ENCODE data around the gene RGS2.

Gene RGS2

GRCh38 chr1:192795916-192796618 is 12.8 kb upstream of the RGS2 start:
- no peaks in the 10 kb centered on the region for H3K27me3 ChIP-seq (ENCODE audit: low read depth, low read length)
- peaks cover 0 to 14% of the 10 kb centered on the region in 2 donors for H3K4me1 ChIP-seq (ENCODE audit: control insufficient read depth in 1 of 2, insufficient read depth in 2 of 2, low read length in 2 of 2)
- no peaks in the 10 kb centered on the region for H3K36me3 ChIP-seq (ENCODE audit: control insufficient read depth in 1 of 2, insufficient read depth in 2 of 2, low read length in 2 of 2)
- no peak overlapping the region for H3K4me3 ChIP-seq (ENCODE audit: low read depth in 1 of 2, low read length in 2 of 2)
- no peak overlapping the region for H3K27ac ChIP-seq (ENCODE audit: low read length)
- no peaks in the 10 kb centered on the region for H3K9me3 ChIP-seq (ENCODE audit: control insufficient read depth in 1 of 2, low read length in 2 of 2)

DNA sequence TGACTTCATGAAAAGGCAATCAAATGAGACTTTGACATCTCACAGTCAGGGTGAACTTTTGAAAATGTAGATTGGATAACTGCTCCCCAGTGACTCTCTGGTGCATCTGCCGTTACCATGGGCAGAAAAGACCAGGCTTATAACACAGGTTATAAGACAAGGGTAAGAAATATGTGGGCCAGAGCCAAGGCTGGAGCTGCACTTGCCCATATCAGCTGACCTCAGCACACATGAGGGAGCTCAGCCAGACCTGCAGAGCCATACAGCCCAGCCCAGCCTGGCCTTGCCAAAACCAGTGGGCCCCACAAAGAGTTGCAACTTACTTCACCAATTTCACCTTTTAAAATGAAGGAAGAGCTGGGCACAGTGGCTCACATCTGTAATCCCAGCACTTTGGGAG is 11.7 kb upstream of the RGS2 start:
- no peaks in the 10 kb centered on the region for H3K27me3 ChIP-seq (ENCODE audit: low read depth, low read length)
- H3K36me3 ChIP-seq (ENCODE audit: control insufficient read depth in 1 of 2, insufficient read depth in 2 of 2, low read length in 2 of 2), result no peaks in the 10 kb centered on the region
- no peaks in the 10 kb centered on the region for H3K9me3 ChIP-seq (ENCODE audit: control insufficient read depth in 1 of 2, low read length in 2 of 2)
- H3K27ac ChIP-seq (ENCODE audit: low read length), result no peak overlapping the region
- H3K4me3 ChIP-seq (ENCODE audit: low read depth in 1 of 2, low read length in 2 of 2), result no peak overlapping the region
- H3K4me1 ChIP-seq (ENCODE audit: control insufficient read depth in 1 of 2, insufficient read depth in 2 of 2, low read length in 2 of 2), result peaks cover 0 to 14% of the 10 kb centered on the region in 2 donors

DNA sequence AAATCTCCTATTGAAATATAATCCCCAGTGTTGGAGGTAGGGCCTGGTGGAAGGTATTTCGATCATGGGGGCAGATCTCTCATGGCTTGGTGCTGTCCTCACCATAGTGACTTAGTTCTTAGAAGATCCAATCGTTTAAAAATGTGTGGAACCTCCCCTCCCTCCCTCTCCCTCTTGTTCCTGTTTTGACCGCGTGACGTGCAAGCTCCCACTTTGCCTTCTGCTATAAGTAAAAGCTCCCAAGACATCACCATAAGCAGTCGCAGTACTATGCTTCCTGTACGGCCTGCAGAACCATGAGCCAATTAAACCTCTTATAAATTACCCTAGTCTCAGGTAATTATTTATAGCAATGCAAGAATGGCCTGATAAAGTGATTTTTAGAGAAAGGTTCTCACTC is 10.9 kb upstream of the RGS2 start:
- no peaks in the 10 kb centered on the region for H3K36me3 ChIP-seq (ENCODE audit: control insufficient read depth in 1 of 2, insufficient read depth in 2 of 2, low read length in 2 of 2)
- no peak overlapping the region for H3K27ac ChIP-seq (ENCODE audit: low read length)
- H3K4me1 ChIP-seq (ENCODE audit: control insufficient read depth in 1 of 2, insufficient read depth in 2 of 2, low read length in 2 of 2), result peaks cover 0 to 14% of the 10 kb centered on the region in 2 donors
- no peak overlapping the region for H3K4me3 ChIP-seq (ENCODE audit: low read depth in 1 of 2, low read length in 2 of 2)
- no peaks in the 10 kb centered on the region for H3K9me3 ChIP-seq (ENCODE audit: control insufficient read depth in 1 of 2, low read length in 2 of 2)
- H3K27me3 ChIP-seq (ENCODE audit: low read depth, low read length), result no peaks in the 10 kb centered on the region

DNA sequence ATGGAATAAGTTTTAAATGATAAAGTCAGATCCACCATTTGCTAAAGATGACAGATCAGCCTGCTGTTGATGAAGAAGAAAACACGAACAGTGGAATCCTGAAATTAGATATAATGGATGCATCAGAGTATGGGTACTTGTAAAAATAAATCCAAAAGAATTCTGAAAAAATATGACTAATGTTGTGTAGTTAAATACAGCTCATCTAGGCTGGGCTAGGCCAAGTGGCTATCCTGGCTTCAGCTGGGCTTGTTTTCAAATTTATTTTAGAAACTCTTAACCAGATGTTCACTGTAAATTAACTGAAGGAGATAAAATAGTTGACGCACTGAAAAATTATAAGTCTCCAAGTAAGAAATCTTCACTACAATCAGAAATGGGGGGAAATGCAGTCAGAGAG is 7.4 kb upstream of the RGS2 start:
- H3K27me3 ChIP-seq (ENCODE audit: low read depth, low read length), result no peaks in the 10 kb centered on the region
- H3K9me3 ChIP-seq (ENCODE audit: control insufficient read depth in 1 of 2, low read length in 2 of 2), result no peaks in the 10 kb centered on the region
- H3K4me3 ChIP-seq (ENCODE audit: low read depth in 1 of 2, low read length in 2 of 2), result no peak overlapping the region
- H3K27ac ChIP-seq (ENCODE audit: low read length), result no peak overlapping the region
- no peaks in the 10 kb centered on the region for H3K36me3 ChIP-seq (ENCODE audit: control insufficient read depth in 1 of 2, insufficient read depth in 2 of 2, low read length in 2 of 2)
- peaks cover 0 to 5% of the 10 kb centered on the region in 2 donors for H3K4me1 ChIP-seq (ENCODE audit: control insufficient read depth in 1 of 2, insufficient read depth in 2 of 2, low read length in 2 of 2)

- Histone ChIP-seq H3K27ac (ENCODE audit: low read length) (no peak overlapping the region), H3K4me3 (ENCODE audit: low read depth in 1 of 2, low read length in 2 of 2) (no peak overlapping the region), H3K27me3 (ENCODE audit: low read depth, low read length) (no peaks in the 10 kb centered on the region), H3K36me3 (ENCODE audit: control insufficient read depth in 1 of 2, insufficient read depth in 2 of 2, low read length in 2 of 2) (no peaks in the 10 kb centered on the region), H3K4me1 (ENCODE audit: control insufficient read depth in 1 of 2, insufficient read depth in 2 of 2, low read length in 2 of 2) (peaks cover 5 to 7% of the 10 kb centered on the region in 2 donors), H3K9me3 (ENCODE audit: control insufficient read depth in 1 of 2, low read length in 2 of 2) (no peaks in the 10 kb centered on the region)
Measured at GRCh38 chr1:192802406-192802805, 6.4 kb upstream of the RGS2 start.

DNA sequence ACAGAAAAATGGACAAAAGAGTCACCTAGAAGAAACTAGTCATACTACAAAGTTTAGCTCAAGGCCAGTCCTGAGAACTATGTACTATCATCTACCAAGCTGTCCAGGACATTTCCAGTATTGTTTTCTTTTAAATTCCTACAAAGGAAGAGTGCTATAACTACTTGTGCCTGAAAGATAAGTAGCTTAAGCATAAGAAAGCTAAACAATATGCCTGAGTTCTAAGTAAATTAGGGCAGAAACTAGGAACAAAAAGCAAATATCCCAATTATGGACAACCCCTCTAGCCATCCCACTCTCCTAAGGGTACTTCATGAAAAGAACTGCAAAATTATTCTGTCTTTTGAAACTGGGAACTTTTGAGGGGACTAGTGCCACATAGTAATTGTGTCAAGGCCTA is 5.3 kb upstream of the RGS2 start:
- no peaks in the 10 kb centered on the region for H3K36me3 ChIP-seq (ENCODE audit: control insufficient read depth in 1 of 2, insufficient read depth in 2 of 2, low read length in 2 of 2)
- H3K9me3 ChIP-seq (ENCODE audit: control insufficient read depth in 1 of 2, low read length in 2 of 2), result no peaks in the 10 kb centered on the region
- H3K4me1 ChIP-seq (ENCODE audit: control insufficient read depth in 1 of 2, insufficient read depth in 2 of 2, low read length in 2 of 2), result peaks cover 5 to 7% of the 10 kb centered on the region in 2 donors
- no peak overlapping the region for H3K27ac ChIP-seq (ENCODE audit: low read length)
- H3K27me3 ChIP-seq (ENCODE audit: low read depth, low read length), result no peaks in the 10 kb centered on the region
- no peak overlapping the region for H3K4me3 ChIP-seq (ENCODE audit: low read depth in 1 of 2, low read length in 2 of 2)

GRCh38 chr1:192805832-192806323 is 3.0 kb upstream of the RGS2 start:
- no peak overlapping the region for H3K4me3 ChIP-seq (ENCODE audit: low read depth in 1 of 2, low read length in 2 of 2)
- peak overlapping the region; percentile 97 for H3K27ac ChIP-seq (ENCODE audit: low read length)
- peaks cover 11 to 15% of the 10 kb centered on the region in 2 donors for H3K36me3 ChIP-seq (ENCODE audit: control insufficient read depth in 1 of 2, insufficient read depth in 2 of 2, low read length in 2 of 2)
- H3K9me3 ChIP-seq (ENCODE audit: control insufficient read depth in 1 of 2, low read length in 2 of 2), result no peaks in the 10 kb centered on the region
- H3K27me3 ChIP-seq (ENCODE audit: low read depth, low read length), result no peaks in the 10 kb centered on the region
- peaks cover 1 to 7% of the 10 kb centered on the region in 2 donors for H3K4me1 ChIP-seq (ENCODE audit: control insufficient read depth in 1 of 2, insufficient read depth in 2 of 2, low read length in 2 of 2)

GRCh38 chr1:192807211-192808162 is 1.4 kb upstream of the RGS2 start:
- peak overlapping the region; percentile 97 for H3K27ac ChIP-seq (ENCODE audit: low read length)

GRCh38 chr1:192808163-192808517 is 699 bp upstream of the RGS2 start:
- peaks cover 20 to 24% of the 10 kb centered on the region in 2 donors for H3K36me3 ChIP-seq (ENCODE audit: control insufficient read depth in 1 of 2, insufficient read depth in 2 of 2, low read length in 2 of 2)
- H3K9me3 ChIP-seq (ENCODE audit: control insufficient read depth in 1 of 2, low read length in 2 of 2), result no peaks in the 10 kb centered on the region
- no peaks in the 10 kb centered on the region for H3K27me3 ChIP-seq (ENCODE audit: low read depth, low read length)
- peaks cover 0 to 7% of the 10 kb centered on the region in 2 donors for H3K4me1 ChIP-seq (ENCODE audit: control insufficient read depth in 1 of 2, insufficient read depth in 2 of 2, low read length in 2 of 2)
- H3K27ac ChIP-seq (ENCODE audit: low read length), result peak overlapping the region; percentile 97
- peak overlapping the region; percentile 76 to 89 for H3K4me3 ChIP-seq (ENCODE audit: low read depth in 1 of 2, low read length in 2 of 2)

More at GRCh38 chr1:192807211-192808162, 1.4 kb upstream of the RGS2 start:
- H3K36me3 ChIP-seq (ENCODE audit: control insufficient read depth in 1 of 2, insufficient read depth in 2 of 2, low read length in 2 of 2), result peaks cover 20 to 24% of the 10 kb centered on the region in 2 donors
- no peaks in the 10 kb centered on the region for H3K27me3 ChIP-seq (ENCODE audit: low read depth, low read length)
- peaks cover 0 to 7% of the 10 kb centered on the region in 2 donors for H3K4me1 ChIP-seq (ENCODE audit: control insufficient read depth in 1 of 2, insufficient read depth in 2 of 2, low read length in 2 of 2)
- peak overlapping the region; percentile 76 to 89 for H3K4me3 ChIP-seq (ENCODE audit: low read depth in 1 of 2, low read length in 2 of 2)
- no peaks in the 10 kb centered on the region for H3K9me3 ChIP-seq (ENCODE audit: control insufficient read depth in 1 of 2, low read length in 2 of 2)

GRCh38 chr1:192809307-192810252 is 741 bp downstream of the RGS2 start:
- no peaks in the 10 kb centered on the region for H3K27me3 ChIP-seq (ENCODE audit: low read depth, low read length)
- H3K4me1 ChIP-seq (ENCODE audit: control insufficient read depth in 1 of 2, insufficient read depth in 2 of 2, low read length in 2 of 2), result peaks cover 0 to 7% of the 10 kb centered on the region in 2 donors
- H3K9me3 ChIP-seq (ENCODE audit: control insufficient read depth in 1 of 2, low read length in 2 of 2), result no peaks in the 10 kb centered on the region
- H3K4me3 ChIP-seq (ENCODE audit: low read depth in 1 of 2, low read length in 2 of 2), result peak overlapping the region; percentile 76 to 89
- peaks cover 20 to 24% of the 10 kb centered on the region in 2 donors for H3K36me3 ChIP-seq (ENCODE audit: control insufficient read depth in 1 of 2, insufficient read depth in 2 of 2, low read length in 2 of 2)
- peak overlapping the region; percentile 97 for H3K27ac ChIP-seq (ENCODE audit: low read length)
